Measurements from ENCODE around the gene DDX56. TPM values are rescaled to one million over a fixed set of nuclear protein-coding genes. Genes with fewer than 3 reads are reported as not detected.

The DDX56 gene
- total and polyA plus RNA-seq, 2 of the 13 experiments (the other 11 are each of a cell fraction or from before 2014, with no cell fraction given) = 82.6 to 120 TPM

DNA sequence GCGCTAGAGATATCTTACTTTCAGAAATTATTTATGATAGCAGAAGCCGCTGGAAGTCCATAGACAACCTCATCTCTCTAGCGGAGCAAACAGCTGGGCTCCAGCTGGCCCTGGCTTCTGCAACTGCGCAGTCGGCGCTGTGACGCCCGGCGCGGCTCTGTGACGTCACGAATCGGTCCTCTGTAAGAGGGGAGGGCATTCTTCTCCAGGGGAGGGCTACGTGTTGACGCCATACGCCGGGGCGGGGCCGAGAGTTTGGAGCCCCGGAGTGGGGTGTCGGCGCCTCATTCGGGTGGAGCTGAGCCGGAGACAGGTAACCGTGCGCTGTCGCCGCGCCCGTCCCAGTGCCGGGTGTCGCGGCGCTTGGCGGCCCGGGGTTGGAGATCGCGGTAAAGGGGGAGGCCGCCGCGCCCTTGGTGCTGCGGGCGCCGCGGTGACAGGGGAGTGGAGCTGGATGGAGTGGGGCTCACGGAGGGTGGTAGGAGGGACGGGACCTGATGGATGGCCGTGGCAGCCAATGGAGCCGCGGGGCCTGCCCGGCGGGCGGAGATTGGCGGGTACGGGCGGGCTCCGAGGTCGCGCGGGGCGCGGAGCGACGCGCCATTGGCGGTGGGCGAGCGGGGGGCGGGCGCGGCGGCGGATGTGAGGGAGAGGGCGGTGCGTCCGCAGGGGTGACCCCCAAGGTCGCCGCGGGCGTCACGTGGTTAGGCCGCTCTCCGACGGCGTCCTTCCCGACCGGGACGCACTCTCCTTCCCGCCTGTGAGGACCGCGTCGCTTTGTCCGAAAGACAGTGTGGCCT, 32.8 kb upstream of the DDX56 start, which contains the start of gene OGDH (continued):
- TF ChIP-seq, protein P1, sequence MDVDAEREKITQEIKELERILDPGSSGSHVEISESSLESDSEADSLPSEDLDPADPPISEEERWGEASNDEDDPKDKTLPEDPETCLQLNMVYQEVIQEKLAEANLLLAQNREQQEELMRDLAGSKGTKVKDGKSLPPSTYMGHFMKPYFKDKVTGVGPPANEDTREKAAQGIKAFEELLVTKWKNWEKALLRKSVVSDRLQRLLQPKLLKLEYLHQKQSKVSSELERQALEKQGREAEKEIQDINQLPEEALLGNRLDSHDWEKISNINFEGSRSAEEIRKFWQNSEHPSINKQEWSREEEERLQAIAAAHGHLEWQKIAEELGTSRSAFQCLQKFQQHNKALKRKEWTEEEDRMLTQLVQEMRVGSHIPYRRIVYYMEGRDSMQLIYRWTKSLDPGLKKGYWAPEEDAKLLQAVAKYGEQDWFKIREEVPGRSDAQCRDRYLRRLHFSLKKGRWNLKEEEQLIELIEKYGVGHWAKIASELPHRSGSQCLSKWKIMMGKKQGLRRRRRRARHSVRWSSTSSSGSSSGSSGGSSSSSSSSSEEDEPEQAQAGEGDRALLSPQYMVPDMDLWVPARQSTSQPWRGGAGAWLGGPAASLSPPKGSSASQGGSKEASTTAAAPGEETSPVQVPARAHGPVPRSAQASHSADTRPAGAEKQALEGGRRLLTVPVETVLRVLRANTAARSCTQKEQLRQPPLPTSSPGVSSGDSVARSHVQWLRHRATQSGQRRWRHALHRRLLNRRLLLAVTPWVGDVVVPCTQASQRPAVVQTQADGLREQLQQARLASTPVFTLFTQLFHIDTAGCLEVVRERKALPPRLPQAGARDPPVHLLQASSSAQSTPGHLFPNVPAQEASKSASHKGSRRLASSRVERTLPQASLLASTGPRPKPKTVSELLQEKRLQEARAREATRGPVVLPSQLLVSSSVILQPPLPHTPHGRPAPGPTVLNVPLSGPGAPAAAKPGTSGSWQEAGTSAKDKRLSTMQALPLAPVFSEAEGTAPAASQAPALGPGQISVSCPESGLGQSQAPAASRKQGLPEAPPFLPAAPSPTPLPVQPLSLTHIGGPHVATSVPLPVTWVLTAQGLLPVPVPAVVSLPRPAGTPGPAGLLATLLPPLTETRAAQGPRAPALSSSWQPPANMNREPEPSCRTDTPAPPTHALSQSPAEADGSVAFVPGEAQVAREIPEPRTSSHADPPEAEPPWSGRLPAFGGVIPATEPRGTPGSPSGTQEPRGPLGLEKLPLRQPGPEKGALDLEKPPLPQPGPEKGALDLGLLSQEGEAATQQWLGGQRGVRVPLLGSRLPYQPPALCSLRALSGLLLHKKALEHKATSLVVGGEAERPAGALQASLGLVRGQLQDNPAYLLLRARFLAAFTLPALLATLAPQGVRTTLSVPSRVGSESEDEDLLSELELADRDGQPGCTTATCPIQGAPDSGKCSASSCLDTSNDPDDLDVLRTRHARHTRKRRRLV (CRISPR knock-in tag; IDR thresholded peaks at IDR 0.05) = 0 out of 2 replicates have a peak, but pooled peaks have one; percentile 69
- TF ChIP-seq, protein P2, sequence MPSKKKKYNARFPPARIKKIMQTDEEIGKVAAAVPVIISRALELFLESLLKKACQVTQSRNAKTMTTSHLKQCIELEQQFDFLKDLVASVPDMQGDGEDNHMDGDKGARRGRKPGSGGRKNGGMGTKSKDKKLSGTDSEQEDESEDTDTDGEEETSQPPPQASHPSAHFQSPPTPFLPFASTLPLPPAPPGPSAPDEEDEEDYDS (CRISPR knock-in tag; IDR thresholded peaks at IDR 0.05) = peak; percentile 71
- TF ChIP-seq ARID2 (CRISPR knock-in tag; IDR thresholded peaks at IDR 0.05; ENCODE audit: borderline replicate concordance) = peak; percentile 6; the same call in 1 of the 2 replicates
- TF ChIP-seq, protein P3, sequence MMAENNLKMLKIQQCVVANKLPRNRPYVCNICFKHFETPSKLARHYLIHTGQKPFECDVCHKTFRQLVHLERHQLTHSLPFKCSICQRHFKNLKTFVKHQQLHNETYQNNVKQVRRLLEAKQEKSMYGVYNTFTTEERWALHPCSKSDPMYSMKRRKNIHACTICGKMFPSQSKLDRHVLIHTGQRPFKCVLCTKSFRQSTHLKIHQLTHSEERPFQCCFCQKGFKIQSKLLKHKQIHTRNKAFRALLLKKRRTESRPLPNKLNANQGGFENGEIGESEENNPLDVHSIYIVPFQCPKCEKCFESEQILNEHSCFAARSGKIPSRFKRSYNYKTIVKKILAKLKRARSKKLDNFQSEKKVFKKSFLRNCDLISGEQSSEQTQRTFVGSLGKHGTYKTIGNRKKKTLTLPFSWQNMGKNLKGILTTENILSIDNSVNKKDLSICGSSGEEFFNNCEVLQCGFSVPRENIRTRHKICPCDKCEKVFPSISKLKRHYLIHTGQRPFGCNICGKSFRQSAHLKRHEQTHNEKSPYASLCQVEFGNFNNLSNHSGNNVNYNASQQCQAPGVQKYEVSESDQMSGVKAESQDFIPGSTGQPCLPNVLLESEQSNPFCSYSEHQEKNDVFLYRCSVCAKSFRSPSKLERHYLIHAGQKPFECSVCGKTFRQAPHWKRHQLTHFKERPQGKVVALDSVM (CRISPR knock-in tag; IDR thresholded peaks at IDR 0.05) = no peak
- TF ChIP-seq HNRNPL (IDR thresholded peaks at IDR 0.05; ENCODE audit: low read depth, low read length) = no peak
- TF ChIP-seq REPIN1 (CRISPR knock-in tag; IDR thresholded peaks at IDR 0.05; ENCODE audit: borderline replicate concordance, low read depth) = peak; percentile 65; the same call in 1 of the 2 replicates
- TF ChIP-seq NONO (IDR thresholded peaks at IDR 0.05) = no peak
- peak; percentile 86 for TF ChIP-seq NONO (CRISPR knock-in tag; conservative IDR thresholded peaks at IDR 0.05)
- TF ChIP-seq MED8 (CRISPR knock-in tag; IDR thresholded peaks at IDR 0.05; ENCODE audit: insufficient replicate concordance) = peak; percentile 36
- TF ChIP-seq SAFB2 (CRISPR knock-in tag; IDR thresholded peaks at IDR 0.05; ENCODE audit: borderline replicate concordance, low read depth) = no peak; the same call in 1 of the 2 replicates
- peak; percentile 50 for TF ChIP-seq ZNF343 (CRISPR knock-in tag; IDR thresholded peaks at IDR 0.05)
- TF ChIP-seq ZNF678 (CRISPR knock-in tag; IDR thresholded peaks at IDR 0.05) = no peak
- TF ChIP-seq ZNF703 (CRISPR knock-in tag; IDR thresholded peaks at IDR 0.05; ENCODE audit: borderline replicate concordance) = no peak
- peak; percentile 91 for TF ChIP-seq GABPB1 (CRISPR knock-in tag; IDR thresholded peaks at IDR 0.05)
- no peak; the same call in 1 of the 2 replicates for TF ChIP-seq MTA1 (CRISPR knock-in tag; IDR thresholded peaks at IDR 0.05; ENCODE audit: borderline replicate concordance)
- TF ChIP-seq SP2 (CRISPR knock-in tag; IDR thresholded peaks at IDR 0.05) = peak; percentile 97
- no peak for TF ChIP-seq SNAPC2 (CRISPR knock-in tag; IDR thresholded peaks at IDR 0.05)
- TF ChIP-seq CCDC6 (CRISPR knock-in tag; IDR thresholded peaks at IDR 0.05) = peak; percentile 86; the same call in 1 of the 2 replicates
- no peak for TF ChIP-seq ZFP62 (CRISPR knock-in tag; IDR thresholded peaks at IDR 0.05)

All from HepG2 (cell line).